ENCODE results near the gene SLC16A11.
"Not testable (repeated sequence)": the region's sequence is repeated elsewhere in the genome, so short reads cannot be mapped to it uniquely, and the experiment has no call there.

Gene SLC16A11

GRCh38 chr17:7043497-7044198 lies at the start of gene SLC16A11:
Gene SLC16A11 (minus strand): TSS chr17:7044092. CDS start chr17:7043513, 579 bp downstream.
- no peak for DNase-seq (ENCODE audit: low read depth in 2 of 2)

DNA sequence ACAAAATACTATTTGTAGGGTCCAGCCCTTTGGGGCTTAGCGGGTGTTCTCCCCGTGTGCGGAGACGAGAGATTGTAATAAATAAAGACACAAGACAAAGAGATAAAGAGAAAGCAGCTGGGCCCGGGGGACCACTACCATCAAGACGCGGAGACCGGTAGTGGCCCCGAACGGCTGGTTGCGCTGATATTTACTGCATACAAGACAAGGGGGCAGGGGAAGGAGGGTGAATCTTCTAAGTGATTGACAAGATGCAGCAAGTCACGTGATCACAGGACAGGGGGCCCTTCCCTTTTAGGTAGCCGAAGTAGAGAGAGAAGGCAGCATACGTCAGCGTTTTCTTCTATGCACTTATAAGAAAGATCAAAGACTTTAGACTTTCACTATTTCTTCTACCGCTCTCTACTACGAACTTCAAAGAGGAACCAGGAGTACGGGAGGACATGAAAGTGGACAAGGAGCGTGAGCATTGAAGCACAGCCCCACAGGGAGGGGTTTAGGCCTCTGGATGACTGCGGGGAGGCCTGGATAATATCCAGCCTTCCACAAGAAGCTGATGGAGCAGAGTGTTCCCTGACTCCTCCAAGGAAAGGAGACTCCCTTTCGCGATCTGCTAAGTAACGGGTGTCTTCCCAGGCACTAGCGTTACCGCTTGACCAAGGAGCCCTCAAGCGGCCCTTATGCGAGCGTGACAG lies 47.6 kb upstream of the SLC16A11 start:
- not testable (repeated sequence) for DNase-seq (ENCODE audit: low read depth in 2 of 2)

DNA sequence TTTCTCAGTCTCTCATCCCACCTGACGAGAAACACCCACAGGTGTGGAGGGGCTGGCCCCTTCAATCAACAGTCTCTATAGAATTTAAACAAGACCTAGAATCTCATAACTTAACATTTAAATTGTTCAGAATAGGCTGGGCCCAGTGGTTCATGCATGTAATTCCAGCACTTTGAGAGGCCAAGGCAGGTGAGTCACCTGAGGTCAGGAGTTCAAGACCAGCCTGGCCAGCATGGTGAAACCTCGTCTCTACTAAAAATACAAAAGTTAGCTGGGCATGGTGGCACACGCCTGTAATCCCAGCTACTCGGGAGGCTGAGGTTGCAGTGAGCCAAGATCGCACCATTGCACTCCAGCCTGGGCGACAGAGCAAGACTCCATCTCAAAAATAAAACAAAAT lies 45.7 kb upstream of the SLC16A11 start:
- DNase-seq (ENCODE audit: low read depth in 2 of 2) = not testable (repeated sequence)

DNA sequence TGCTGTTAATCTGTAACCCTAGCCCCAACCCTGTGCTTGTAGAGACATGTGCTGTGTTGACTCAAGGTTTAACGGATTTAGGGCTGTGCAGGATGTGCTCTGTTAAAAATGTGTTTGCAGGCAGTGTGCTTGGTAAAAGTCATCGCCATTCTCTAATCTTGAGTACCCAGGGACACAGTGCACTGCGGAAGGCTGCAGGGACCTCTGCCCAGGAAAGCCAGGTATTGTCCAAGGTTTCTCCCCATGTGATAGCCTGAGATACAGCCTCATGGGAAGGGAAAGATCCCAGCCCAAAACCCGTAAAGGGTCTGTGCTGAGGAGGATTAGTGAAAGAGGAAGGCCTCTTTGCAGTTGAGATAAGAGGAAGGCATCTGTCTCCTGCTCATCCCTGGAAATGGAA lies 44.5 kb upstream of the SLC16A11 start:
- DNase-seq (ENCODE audit: low read depth in 2 of 2) = not testable (repeated sequence)

- DNase-seq (ENCODE audit: low read depth in 2 of 2) = no peak
Measured at GRCh38 chr17:7084088-7084487, 40.2 kb upstream of the SLC16A11 start.

DNA sequence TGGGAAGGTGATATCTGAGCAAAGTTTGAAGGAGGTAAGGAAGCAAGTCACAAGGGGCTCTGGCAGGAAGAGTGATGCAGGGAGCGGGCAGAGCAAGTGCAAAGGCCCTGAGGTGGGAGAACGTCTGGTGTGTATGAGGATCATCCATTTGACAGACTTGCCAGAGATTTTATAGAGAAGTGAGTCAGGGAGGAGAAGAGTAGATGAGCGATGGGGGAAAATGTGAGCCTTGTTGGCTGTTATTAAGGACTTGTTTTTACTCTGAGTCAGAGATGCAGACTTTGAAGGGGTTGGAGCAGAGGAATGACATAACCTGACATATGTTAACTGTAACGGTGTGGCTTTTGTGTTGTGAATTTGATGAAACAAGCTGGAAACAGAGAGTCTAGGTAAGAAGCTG lies 39.7 kb upstream of the SLC16A11 start:
- no peak for DNase-seq (ENCODE audit: low read depth in 2 of 2)

GRCh38 chr17:7081341-7082062 lies 37.6 kb upstream of the SLC16A11 start:
- no peak for DNase-seq (ENCODE audit: low read depth in 2 of 2)

- no peak for DNase-seq (ENCODE audit: low read depth in 2 of 2)
Measured at GRCh38 chr17:7080456-7081041, 36.7 kb upstream of the SLC16A11 start.

DNA sequence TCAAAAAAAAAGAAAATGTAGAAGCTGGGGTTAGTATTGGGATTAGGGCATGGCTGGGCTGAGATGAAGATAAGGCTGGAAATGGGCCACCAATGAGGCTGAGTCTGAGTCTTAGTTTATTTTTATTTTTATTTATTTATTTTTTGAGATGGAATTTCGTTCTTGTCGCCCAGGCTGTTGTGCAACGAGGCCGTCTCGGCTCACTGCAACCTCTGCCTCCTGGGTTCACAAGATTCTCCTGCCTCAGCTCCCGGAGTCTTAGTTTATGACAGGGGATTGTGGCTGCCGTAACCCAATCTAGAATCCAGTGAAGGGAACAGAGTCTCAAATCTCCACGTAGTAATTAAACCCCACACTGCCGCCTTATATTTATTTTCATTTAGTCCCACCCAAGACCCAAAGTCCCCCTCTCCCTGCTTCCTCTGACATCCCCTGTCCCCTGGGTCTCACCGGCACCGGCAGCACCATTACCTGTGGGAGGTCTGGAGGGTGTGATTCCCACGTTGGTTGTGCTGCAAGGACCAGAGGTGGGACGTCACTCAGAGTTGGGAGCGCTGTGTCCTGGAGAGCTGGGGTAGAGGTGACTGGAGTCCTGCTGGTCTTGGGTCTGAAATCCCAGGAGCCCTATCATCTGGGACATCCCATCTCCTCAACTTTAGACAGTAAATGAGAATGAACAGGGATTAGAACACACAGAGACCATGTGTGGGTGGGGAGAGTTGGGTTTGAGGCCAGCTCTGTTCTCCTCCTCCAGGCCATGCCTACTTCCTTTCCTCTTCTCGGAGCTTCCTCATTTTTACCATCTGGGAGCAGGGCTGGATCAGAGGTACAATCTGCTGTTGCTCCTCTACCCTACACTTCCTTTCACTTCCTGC lies 35.9 kb upstream of the SLC16A11 start, which contains the start of gene CLEC10A:
Gene CLEC10A (minus strand): TSS at position 671 of the 875 bp plus-strand sequence. CDS start 1,439 bp downstream, outside the sequence.
- DNase-seq (ENCODE audit: low read depth in 2 of 2) = no peak

GRCh38 chr17:7078711-7079110 lies 34.8 kb upstream of the SLC16A11 start:
- DNase-seq (ENCODE audit: low read depth in 2 of 2) = no peak

DNA sequence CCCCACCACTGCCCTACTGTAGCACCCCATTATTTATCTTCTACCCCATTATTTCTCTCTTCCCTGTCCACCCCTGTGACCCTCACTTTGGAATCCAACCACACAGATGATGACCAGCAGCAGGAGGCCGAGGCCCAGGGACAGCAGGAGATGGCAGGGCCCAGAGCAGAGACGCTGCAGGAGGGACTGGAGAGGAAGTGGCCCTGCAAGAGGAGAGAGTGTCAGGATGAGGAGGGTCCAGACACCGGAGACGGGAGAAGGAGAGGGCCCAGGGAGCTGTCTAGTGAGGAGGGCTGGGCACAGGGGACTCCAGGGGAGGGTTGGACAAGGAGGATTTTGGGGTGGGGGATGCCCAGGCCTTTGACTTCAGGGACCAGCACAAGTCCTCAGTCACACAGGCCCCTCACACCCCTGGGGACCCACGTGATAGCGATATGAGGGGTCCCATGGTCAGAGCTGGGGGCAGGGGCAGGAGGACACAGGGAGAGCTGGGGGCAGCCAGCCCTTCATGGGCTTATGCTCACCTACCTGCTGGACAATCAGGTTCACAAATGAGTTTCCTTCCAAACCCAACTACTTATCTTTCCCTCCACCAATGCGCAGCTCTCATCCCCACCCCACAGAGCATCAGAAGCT lies 34.1 kb upstream of the SLC16A11 start:
- DNase-seq (ENCODE audit: low read depth in 2 of 2) = no peak

DNA sequence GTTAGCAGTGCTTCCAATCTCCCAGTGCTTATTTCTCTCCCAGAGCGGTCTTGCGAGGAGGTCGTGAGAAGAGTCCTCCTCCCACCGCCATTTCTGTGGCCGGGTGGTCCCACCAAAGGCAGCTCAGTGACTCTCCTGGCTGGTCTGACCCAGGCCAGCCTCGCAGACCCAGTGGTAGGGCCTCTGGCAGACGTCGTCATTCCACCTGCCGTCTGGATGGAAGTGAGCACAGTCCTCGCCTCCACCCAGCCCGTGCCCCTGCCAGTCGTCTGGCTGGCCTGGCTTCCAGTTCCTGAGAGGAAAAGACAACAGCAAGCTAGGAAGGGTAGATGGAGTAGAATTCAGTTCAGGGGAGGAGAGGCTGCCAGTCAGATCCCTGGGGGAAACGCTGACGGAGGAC lies 31.0 kb upstream of the SLC16A11 start:
- DNase-seq (ENCODE audit: low read depth in 2 of 2) = no peak

- no peak for DNase-seq (ENCODE audit: low read depth in 2 of 2)
Measured at GRCh38 chr17:7072406-7072805, 28.5 kb upstream of the SLC16A11 start.

DNA sequence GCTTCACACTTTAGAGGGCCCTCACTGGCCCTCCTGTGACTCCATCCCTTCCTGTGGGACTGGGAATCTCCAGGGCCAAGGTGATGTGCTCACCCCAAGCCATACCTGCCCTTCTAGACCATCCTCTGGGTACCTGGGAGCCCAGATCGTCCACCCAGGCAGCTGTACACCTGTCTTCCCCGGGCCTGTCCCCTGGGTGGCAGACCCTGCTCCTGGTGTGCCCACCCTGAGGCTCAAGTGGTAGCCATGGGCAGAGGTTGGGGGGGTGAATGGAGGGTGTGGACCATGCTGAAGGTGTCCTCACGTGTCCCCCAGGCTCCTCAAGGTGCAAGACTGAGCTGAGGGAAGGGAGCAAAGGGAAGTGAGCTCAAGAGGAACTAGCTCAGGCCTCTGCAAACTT lies 26.8 kb upstream of the SLC16A11 start:
- no peak for DNase-seq (ENCODE audit: low read depth in 2 of 2)

- no peak for DNase-seq (ENCODE audit: low read depth in 2 of 2)
Measured at GRCh38 chr17:7068268-7068667, 24.4 kb upstream of the SLC16A11 start.

DNA sequence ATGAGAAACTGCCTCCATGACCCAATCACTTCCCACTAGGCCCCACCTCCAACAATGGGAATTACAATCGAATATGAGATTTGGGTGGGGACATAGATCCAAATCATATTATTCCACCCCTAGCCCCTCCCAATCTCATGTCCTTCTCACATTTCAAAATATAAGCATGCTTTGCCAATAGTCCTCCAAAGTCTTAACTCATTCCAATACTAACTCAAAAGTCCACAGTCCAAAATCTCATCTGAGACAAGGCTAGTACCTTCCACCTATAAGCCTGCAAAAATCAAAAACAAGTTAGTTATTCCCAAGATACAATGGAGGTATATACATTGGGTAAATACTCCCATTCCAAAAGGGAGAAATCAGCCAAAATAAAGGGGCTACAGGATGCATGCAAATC lies 23.3 kb upstream of the SLC16A11 start:
- no peak for DNase-seq (ENCODE audit: low read depth in 2 of 2)

DNA sequence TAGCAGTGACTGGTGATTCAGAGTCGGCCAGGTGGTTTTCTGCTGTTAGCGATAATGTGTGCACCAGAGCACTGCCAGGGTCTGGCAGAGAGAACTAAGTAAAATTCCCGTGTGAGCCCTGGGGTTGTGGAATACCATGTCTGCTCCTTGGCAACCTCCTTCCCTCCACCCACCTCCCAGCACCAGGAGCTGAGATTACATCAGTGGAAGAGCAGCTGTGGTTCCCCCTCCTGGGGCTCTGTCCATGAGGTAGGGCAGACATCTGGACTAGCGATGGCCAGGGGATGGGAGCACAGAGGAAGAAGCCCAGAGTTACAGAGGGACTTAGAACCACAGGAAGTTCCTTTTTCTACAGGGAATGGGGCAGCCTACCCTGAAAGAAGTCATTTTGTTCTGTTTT lies 20.4 kb upstream of the SLC16A11 start:
- no peak for DNase-seq (ENCODE audit: low read depth in 2 of 2)

- no peak for DNase-seq (ENCODE audit: low read depth in 2 of 2)
Measured at GRCh38 chr17:7063518-7064094, 19.7 kb upstream of the SLC16A11 start.

DNA sequence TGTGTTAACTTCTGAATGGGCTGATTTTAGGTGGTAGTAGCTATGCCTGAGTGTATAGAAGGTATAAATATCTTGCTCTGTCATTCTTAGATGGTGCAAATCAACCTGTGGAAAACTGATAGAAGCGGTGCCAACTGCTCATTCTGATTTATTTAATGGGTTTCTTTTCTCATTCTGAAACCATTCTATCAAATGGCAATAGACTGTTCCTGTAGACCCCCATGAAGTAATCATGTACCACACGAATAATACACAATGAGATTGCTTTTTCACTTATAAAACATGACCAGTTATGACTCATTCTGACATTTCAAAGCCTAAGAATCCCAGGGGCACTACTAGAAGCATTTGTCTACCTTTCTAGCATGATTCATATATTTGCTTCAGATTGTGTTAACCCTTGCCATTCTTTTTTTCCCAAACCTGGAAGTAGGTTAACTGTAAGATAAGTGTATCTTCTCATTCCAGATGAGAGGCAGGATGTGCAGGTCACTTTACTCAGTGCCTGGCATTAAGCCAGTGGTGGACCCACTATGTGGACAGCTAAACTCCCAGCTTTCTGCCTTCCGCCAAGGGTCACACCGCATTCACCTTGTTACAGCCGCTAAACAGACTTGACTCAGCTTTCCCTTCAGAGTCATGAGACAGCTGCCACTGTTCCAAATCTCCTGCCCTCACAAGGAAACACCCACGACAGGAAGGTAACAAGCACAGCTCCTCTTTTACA lies 16.4 kb upstream of the SLC16A11 start:
- no peak for DNase-seq (ENCODE audit: low read depth in 2 of 2)
